ENCODE data around the gene ZDHHC4.
A peak's percentile ranks its signal among the peaks of the same experiment; 100 is the strongest.
"Not testable (repeated sequence)": the region's sequence is repeated elsewhere in the genome, so short reads cannot be mapped to it uniquely, and the experiment has no call there.

Gene ZDHHC4

DNA sequence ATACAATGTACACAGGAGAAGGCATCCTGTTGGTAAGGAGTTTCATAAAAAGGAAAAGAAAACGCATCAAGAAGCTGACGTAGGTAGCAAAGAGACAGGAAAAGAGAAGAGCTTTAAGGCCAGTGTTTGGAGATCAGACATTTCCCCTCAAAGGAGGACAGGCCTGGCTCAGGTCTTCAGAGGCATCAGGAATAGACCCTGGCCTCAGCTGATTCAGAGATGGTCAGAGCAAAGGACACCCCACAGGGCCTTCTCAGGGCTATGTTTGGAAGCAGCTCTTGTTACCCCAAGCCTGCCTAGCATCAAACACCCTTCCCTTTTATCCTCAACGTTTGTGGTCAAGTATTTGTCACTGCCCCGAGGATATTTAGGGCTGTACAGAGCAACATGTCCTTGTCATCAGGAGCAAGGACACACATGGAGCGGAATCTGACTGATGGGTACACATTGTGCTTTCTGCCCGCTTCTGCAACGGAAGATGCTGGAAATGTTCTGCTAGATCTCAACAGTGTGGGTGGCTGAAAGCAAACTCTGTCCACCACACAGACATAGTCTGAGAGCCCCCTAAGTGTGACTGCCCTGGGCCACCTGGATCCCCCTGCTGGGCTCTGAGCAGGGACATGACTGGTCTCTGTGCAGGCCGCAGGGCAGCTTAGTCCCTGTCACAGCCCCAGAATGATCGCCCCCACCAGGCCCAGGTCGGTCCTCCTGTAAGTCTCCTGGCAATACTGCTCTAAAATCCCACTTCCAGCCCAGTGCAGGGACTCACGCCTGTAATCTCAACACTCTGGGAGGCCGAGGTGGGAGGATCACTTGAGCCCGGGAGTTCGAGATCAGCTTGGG is 1.0 kb upstream of the ZDHHC4 start:
- H2AFZ ChIP-seq (ENCODE audit: low read length) = no peak overlapping the region

DNA sequence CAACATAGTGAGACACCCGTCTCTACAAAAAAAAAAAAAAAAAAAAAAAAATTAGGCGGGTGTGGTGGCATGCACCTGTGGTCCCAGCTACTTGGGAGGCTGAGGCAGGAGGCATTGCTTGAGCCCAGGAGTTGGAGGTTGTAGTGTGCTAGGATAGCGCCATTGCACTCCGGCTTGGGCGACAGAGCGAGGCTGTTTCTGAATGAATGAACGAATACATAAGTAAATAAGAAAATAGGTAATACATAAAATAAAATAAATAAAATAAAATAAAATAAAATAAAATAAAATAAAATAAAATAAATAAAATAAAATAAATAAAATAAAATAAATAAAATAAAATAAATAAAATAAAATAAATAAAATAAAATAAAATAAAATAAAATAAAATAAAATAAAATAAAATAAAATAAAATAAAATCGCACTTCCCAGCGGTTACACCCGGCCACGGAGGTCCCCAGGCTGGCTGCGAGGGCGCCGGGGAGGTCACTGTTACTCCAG is 336 bp upstream of the ZDHHC4 start:
- H3K4me1 ChIP-seq (ENCODE audit: low read length) = not testable (repeated sequence)

More for the DNA sequence above, 1.0 kb upstream of the ZDHHC4 start:
- H3K79me2 ChIP-seq (ENCODE audit: low read length) = no peaks in the 10 kb centered on the region
- H4K20me1 ChIP-seq (ENCODE audit: insufficient read depth, low read length) = no peaks in the 10 kb centered on the region
- TF ChIP-seq, protein P1, sequence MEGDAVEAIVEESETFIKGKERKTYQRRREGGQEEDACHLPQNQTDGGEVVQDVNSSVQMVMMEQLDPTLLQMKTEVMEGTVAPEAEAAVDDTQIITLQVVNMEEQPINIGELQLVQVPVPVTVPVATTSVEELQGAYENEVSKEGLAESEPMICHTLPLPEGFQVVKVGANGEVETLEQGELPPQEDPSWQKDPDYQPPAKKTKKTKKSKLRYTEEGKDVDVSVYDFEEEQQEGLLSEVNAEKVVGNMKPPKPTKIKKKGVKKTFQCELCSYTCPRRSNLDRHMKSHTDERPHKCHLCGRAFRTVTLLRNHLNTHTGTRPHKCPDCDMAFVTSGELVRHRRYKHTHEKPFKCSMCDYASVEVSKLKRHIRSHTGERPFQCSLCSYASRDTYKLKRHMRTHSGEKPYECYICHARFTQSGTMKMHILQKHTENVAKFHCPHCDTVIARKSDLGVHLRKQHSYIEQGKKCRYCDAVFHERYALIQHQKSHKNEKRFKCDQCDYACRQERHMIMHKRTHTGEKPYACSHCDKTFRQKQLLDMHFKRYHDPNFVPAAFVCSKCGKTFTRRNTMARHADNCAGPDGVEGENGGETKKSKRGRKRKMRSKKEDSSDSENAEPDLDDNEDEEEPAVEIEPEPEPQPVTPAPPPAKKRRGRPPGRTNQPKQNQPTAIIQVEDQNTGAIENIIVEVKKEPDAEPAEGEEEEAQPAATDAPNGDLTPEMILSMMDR (IDR thresholded peaks at IDR 0.05; ENCODE audit: low read length) = no peak
- TF ChIP-seq EZH2phosphoT487 (IDR thresholded peaks at IDR 0.05; ENCODE audit: low read length) = no peak
- no peak for TF ChIP-seq EZH2 (optimal IDR thresholded peaks at IDR 0.05; ENCODE audit: low read depth, low read length)
- no peak overlapping the region for H3K27ac ChIP-seq (ENCODE audit: low read length)
- 0 out of 2 replicates have a peak, but pooled peaks cover 3% of the 10 kb centered on the region for H3K4me1 ChIP-seq (ENCODE audit: low read length)
- peaks cover 3% of the 10 kb centered on the region; the same call in 1 of the 2 replicates for H3F3A ChIP-seq (ENCODE audit: insufficient read depth, low read length)
- H3K27me3 ChIP-seq (replicated peaks; ENCODE audit: insufficient read depth, low read length) = no peaks in the 10 kb centered on the region; the same call in 1 of the 2 replicates
- H3K4me2 ChIP-seq (ENCODE audit: low read depth, low read length) = peak overlapping the region; percentile 45
- DNase-seq = no peak
- H3K4me3 ChIP-seq (ENCODE audit: low read length) = peak overlapping the region; percentile 25; the same call in 1 of the 2 replicates
- no peak overlapping the region for H3K9ac ChIP-seq (ENCODE audit: low read length)
- H3K9me3 ChIP-seq (replicated peaks; ENCODE audit: insufficient read depth, low read length) = no peaks in the 10 kb centered on the region
- no peaks in the 10 kb centered on the region for H3K9me2 ChIP-seq (replicated peaks; ENCODE audit: insufficient read depth, low read length)
- no peaks in the 10 kb centered on the region for H3K36me3 ChIP-seq (replicated peaks; ENCODE audit: insufficient read depth, low read length)

DNA sequence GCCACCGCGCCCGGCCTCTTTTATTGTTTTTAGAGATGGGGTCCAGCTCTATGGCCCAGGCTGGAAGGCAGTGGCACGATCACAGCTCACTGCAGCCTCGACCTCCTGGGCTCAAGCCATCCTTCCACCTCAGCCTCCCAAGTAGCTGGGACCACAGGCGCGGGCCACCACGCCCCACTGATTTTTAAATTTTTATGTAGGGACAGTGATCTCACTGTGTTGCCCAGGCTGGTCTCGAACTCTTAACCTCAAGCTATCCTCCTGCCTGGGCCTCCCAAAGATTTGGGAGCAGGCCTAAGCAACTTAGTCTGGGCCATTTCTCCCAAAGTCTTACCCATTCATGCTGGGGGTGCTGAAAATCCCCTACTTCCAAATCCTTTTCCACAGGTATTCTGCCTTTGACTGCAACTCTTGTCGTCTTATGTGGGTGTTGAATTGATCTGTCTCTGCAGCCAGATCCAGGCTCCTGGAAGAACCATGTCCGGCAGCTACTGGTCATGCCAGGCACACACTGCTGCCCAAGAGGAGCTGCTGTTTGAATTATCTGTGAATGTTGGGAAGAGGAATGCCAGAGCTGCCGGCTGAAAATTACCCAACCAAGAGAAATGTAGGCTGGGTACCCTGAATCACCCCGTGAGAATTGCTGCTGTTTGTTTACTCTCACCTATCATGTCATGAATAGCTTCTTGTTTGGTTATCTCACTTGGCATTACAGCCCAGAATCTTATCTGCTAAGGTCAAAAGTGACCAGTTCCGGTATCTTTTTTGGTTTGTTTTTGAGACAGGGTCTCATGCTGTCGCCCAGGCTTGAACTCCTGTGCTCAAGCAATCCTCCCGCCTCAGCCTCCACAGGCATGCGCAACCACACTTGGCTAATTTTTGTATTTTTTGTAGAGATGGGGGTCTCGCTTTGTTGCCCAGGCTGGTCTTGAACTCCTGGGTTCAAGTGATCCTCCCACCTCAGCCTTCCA is 1.1 kb downstream of the ZDHHC4 start:
- no peaks in the 10 kb centered on the region for H3K4me1 ChIP-seq (ENCODE audit: low read length)
- H3K27me3 ChIP-seq (replicated peaks; ENCODE audit: insufficient read depth, low read length) = no peaks in the 10 kb centered on the region; the same call in 1 of the 2 replicates
- H3K79me2 ChIP-seq (ENCODE audit: low read length) = no peaks in the 10 kb centered on the region
- H3K4me3 ChIP-seq (ENCODE audit: low read length) = no peak overlapping the region
- no peak for DNase-seq
- H3F3A ChIP-seq (ENCODE audit: insufficient read depth, low read length) = peaks cover 3% of the 10 kb centered on the region; the same call in 1 of the 2 replicates
- H3K36me3 ChIP-seq (replicated peaks; ENCODE audit: insufficient read depth, low read length) = no peaks in the 10 kb centered on the region
- H3K9me3 ChIP-seq (replicated peaks; ENCODE audit: insufficient read depth, low read length) = no peaks in the 10 kb centered on the region
- no peak overlapping the region; the same call in 1 of the 2 replicates for H3K27ac ChIP-seq (ENCODE audit: low read length)
- no peak overlapping the region for H3K9ac ChIP-seq (ENCODE audit: low read length)
- H4K20me1 ChIP-seq (ENCODE audit: insufficient read depth, low read length) = no peaks in the 10 kb centered on the region
- peak overlapping the region; percentile 82 for H3K4me2 ChIP-seq (ENCODE audit: low read depth, low read length)
- peak overlapping the region; percentile 100; the same call in 1 of the 2 replicates for H2AFZ ChIP-seq (ENCODE audit: low read length)
- no peaks in the 10 kb centered on the region for H3K9me2 ChIP-seq (replicated peaks; ENCODE audit: insufficient read depth, low read length)
- TF ChIP-seq, protein P1 (IDR thresholded peaks at IDR 0.05; ENCODE audit: low read length) = no peak
- TF ChIP-seq EZH2 (optimal IDR thresholded peaks at IDR 0.05; ENCODE audit: low read depth, low read length) (no peak), EZH2phosphoT487 (IDR thresholded peaks at IDR 0.05; ENCODE audit: low read length) (no peak)

More for the DNA sequence above, 336 bp upstream of the ZDHHC4 start:
- H3K27me3 ChIP-seq (replicated peaks; ENCODE audit: insufficient read depth, low read length); H2AFZ ChIP-seq (ENCODE audit: low read length); DNase-seq; H3F3A ChIP-seq (ENCODE audit: insufficient read depth, low read length); H3K9me3 ChIP-seq (replicated peaks; ENCODE audit: insufficient read depth, low read length); H4K20me1 ChIP-seq (ENCODE audit: insufficient read depth, low read length); H3K9me2 ChIP-seq (replicated peaks; ENCODE audit: insufficient read depth, low read length); H3K36me3 ChIP-seq (replicated peaks; ENCODE audit: insufficient read depth, low read length); H3K79me2 ChIP-seq (ENCODE audit: low read length): not testable (repeated sequence)
- Histone ChIP-seq H3K4me2 (ENCODE audit: low read depth, low read length) (peak overlapping the region; percentile 82), H3K9ac (ENCODE audit: low read length) (peak overlapping the region; percentile 93; the same call in 1 of the 2 replicates), H3K27ac (ENCODE audit: low read length) (peak overlapping the region; percentile 75; the same call in 1 of the 2 replicates), H3K4me3 (ENCODE audit: low read length) (peak overlapping the region; percentile 98; the same call in 1 of the 2 replicates)
